Right lung (tissue), 5 donors: ENCODE results near the gene SPAG8. TPM values are rescaled to one million over a fixed set of nuclear protein-coding genes. Genes with fewer than 3 reads are reported as not detected.

Experiments
- DNase-seq, 2 donors: peaks; one replicate each; pipeline ENCODE4 v3.0.0-alpha.2; 2013
- polyA plus RNA-seq, 5 donors: library from polyadenylated mRNA; unstranded; fragments of 120-200 nt; gene quantifications; one replicate each; pipeline versions ENCODE4 v1.2.1 to v1.2.3, GENCODE V29; 2013; ENCODE audit warnings: inconsistent platforms in 1 of 5, low replicate concordance in 1 of 5; ENCODE audit not compliant: insufficient read length in 5 of 5, insufficient read depth in 1 of 5

Gene SPAG8
- polyA plus RNA-seq, 5 donors: 8.7 to 12.5 (median 10.7) TPM

- DNase-seq: no peak
These were observed 29.0 kb upstream of the SPAG8 start for GRCh38 chr9:35840881-35841644.

GRCh38 chr9:35839926-35840325, 27.9 kb upstream of the SPAG8 start:
- no peak for DNase-seq

- DNase-seq: no peak
These were observed 24.5 kb upstream of the SPAG8 start for GRCh38 chr9:35836595-35836994.

GRCh38 chr9:35835766-35836165, 23.7 kb upstream of the SPAG8 start:
- no peak for DNase-seq

- DNase-seq: no peak
These were observed 23.2 kb upstream of the SPAG8 start for GRCh38 chr9:35835216-35835632.

- no peak for DNase-seq
These were observed 22.5 kb upstream of the SPAG8 start for GRCh38 chr9:35834260-35835215.

GRCh38 chr9:35832814-35833213, 20.8 kb upstream of the SPAG8 start:
- no peak for DNase-seq

- DNase-seq: no peak
These were observed 19.0 kb upstream of the SPAG8 start for GRCh38 chr9:35831040-35831439.

- DNase-seq: no peak
These were observed 17.7 kb upstream of the SPAG8 start for GRCh38 chr9:35829764-35830096.

- peak; percentile 94 to 95 for DNase-seq
These were observed 17.2 kb upstream of the SPAG8 start, which contains the start of gene TMEM8B for GRCh38 chr9:35829084-35829763. Gene TMEM8B, plus strand, starts transcription at chr9:35829228. Its CDS starts 220 bp downstream, at chr9:35829448.

GRCh38 chr9:35828716-35829083, 16.6 kb upstream of the SPAG8 start, which contains the start of gene FAM221B:
Gene FAM221B, minus strand, starts transcription at chr9:35828732. Its CDS starts 2,571 bp downstream, at chr9:35826161.
- no peak for DNase-seq

- DNase-seq: no peak
These were observed 15.4 kb upstream of the SPAG8 start for GRCh38 chr9:35827486-35827885.

GRCh38 chr9:35826071-35826701, 14.1 kb upstream of the SPAG8 start:
- no peak for DNase-seq

- no peak for DNase-seq
These were observed 10.9 kb upstream of the SPAG8 start for GRCh38 chr9:35822926-35823325.

GRCh38 chr9:35820076-35820475, 8.0 kb upstream of the SPAG8 start:
- DNase-seq: no peak

- DNase-seq: no peak
These were observed 6.3 kb upstream of the SPAG8 start for GRCh38 chr9:35818341-35818740.

- DNase-seq: no peak
These were observed 4.6 kb upstream of the SPAG8 start for GRCh38 chr9:35816708-35817107.

- DNase-seq: peak; percentile 94 to 97
These were observed 2.9 kb upstream of the SPAG8 start, which contains the start of gene HINT2 for GRCh38 chr9:35814841-35815543. Gene HINT2, minus strand, starts transcription at chr9:35815042. Its CDS starts 63 bp downstream, at chr9:35814979.

GRCh38 chr9:35814106-35814840, 2.2 kb upstream of the SPAG8 start:
- DNase-seq: peak in 1 of 2 donors; percentile 60
